Epithelial cell of proximal tubule (primary cell): ENCODE measurements around the gene GP1BB. TPM values are rescaled to one million over a fixed set of nuclear protein-coding genes. Genes with fewer than 3 reads are reported as not detected.
A peak's percentile ranks its signal among the peaks of the same experiment; 100 is the strongest.

ENCODE experiments used
- DNase-seq: peaks from one replicate; pipeline ENCODE4 v3.0.0-alpha.2; 2011; ENCODE audit warnings: low read depth
- H3K4me3 ChIP-seq: 2 replicates; pipeline ENCODE4 v1.5.1; 2011; ENCODE audit warnings: low read depth, mild to moderate bottlenecking, low read length
- total RNA-seq: library from RNA; depleted of rRNA; stranded (reverse); fragments of >200 nt; gene quantifications from 2 replicates; pipeline ENCODE4 v1.2.3, GENCODE V29; 2015
- TF ChIP-seq, protein P1 (sequence below): conservative IDR thresholded peaks from 2 replicates; pipeline ENCODE4 v1.5.1; 2012; ENCODE audit warnings: low read depth, mild to moderate bottlenecking, low read length

Gene GP1BB
- total RNA-seq, 1 donor from 2014 or later: 0.81 TPM

DNA sequence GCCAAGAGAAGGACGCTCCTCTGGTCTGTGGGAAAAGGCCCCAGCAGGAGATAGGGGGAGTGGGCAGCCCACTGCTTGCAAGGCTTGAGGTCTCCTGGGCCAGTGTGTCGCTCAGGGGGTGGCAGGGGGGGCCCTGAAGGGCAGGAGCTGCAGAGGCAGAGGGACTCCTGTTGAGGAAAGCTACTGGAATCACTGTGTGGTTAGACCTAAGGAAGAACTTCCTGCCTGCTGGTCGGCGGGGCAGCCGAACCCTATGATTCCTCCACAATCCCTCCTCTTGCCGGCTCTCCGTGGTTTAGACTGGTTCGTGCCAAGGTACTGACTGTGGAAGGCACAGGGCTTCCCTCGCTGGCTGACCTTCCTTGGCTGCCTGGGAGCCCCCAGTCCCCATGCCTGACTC lies 6.2 kb downstream of the GP1BB start:
- H3K4me3 ChIP-seq: no peak overlapping the region
- TF ChIP-seq, protein P1, sequence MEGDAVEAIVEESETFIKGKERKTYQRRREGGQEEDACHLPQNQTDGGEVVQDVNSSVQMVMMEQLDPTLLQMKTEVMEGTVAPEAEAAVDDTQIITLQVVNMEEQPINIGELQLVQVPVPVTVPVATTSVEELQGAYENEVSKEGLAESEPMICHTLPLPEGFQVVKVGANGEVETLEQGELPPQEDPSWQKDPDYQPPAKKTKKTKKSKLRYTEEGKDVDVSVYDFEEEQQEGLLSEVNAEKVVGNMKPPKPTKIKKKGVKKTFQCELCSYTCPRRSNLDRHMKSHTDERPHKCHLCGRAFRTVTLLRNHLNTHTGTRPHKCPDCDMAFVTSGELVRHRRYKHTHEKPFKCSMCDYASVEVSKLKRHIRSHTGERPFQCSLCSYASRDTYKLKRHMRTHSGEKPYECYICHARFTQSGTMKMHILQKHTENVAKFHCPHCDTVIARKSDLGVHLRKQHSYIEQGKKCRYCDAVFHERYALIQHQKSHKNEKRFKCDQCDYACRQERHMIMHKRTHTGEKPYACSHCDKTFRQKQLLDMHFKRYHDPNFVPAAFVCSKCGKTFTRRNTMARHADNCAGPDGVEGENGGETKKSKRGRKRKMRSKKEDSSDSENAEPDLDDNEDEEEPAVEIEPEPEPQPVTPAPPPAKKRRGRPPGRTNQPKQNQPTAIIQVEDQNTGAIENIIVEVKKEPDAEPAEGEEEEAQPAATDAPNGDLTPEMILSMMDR: no peak
- no peak for DNase-seq

DNA sequence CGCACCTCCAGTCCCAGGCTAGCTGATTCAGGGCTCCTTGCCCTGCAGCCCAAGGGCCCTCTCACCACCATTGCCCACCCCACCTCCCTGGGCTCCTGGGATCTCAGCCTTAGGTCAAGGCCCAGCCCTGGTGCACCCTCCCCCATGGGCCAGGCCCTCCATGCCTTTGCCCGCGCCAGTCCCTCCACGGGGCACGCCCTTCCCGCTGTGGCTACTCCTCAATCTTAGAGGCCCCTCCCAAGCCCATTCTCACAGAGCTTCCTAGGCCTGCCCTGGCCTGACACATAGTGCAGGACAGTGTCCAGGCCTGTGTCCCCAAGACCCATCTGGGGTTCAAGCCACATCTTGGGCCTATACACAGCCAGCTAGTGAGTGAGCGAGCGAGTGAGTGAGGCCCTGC lies 6.9 kb downstream of the GP1BB start:
- TF ChIP-seq, protein P1: no peak
- DNase-seq: no peak

DNA sequence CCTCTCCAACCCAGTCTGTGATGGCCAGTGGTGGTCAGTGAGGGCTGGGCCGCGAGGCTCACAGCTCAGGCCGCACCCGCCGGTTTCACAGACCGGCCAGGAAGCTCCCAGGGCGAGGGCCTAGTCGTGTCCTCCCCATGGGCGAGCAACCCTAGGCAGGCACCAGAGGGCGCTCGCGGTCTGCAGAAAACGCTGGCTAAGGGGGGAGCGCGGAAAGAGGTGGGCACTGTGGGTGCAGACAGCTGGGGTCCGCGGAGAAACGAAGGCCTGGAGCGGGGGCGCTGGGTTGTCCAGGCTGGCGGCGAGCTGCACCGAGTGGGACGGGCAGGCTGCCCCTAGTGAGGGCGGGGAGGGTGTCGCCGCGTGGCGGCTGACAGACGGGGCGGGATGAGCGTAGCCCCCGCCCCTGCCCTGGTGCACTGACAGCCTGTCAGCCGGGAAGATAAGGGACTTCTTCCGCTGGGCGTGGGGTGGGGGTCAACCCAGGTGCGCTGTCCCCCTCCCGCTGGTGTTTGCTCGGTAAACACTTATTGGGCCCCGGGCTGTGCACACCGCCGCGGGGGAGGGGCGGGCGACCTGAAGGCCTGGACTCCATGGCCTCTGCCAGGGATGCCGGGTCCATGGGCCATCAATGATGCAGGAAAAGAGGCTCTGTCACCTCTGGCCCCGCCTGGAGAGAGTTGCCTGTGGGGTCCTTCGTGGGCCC lies 7.5 kb downstream of the GP1BB start:
- TF ChIP-seq, protein P1: peak; percentile 85
- H3K4me3 ChIP-seq: peak overlapping the region; percentile 40
- DNase-seq: no peak

More for the DNA sequence above, 6.9 kb downstream of the GP1BB start:
- H3K4me3 ChIP-seq: no peak overlapping the region

DNA sequence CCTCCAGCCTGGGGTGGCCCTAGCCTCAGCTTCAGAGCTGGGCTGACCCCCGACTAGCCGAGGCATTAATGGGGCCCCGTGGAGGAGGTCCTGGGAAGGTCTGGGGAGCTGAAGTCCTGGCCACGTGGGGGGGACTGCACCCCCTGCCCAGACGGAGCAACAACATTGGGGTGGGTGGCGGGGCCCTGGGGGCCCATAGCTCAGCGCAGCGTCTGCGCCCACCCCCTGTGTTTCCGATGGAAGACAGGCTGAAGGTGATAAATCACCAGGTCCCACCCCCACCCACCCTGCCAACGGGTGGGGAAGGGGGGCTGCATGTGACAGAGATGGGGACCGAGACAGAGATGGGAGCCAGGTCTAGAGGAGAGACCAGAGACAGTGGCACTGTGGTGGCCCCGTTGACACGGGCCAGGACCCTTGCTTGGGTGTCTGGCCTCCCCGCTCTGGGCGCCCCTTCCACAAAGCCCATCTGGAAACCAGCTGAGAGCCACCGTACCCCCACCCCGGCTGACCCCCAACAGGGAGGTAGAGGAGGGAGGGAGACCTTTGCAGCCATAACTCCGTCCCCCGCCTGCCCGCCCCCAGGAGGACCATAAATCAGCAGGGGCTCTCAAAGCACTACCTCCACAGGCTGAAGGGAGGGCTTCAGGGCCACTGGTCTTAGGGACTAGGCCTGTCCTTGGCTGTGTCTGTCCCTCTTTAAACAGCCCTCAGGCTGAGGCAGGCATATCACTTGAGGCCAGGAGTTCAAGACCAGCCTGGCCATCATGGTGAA lies 8.2 kb downstream of the GP1BB start:
- TF ChIP-seq, protein P1: no peak
- no peak overlapping the region for H3K4me3 ChIP-seq
- DNase-seq: no peak

DNA sequence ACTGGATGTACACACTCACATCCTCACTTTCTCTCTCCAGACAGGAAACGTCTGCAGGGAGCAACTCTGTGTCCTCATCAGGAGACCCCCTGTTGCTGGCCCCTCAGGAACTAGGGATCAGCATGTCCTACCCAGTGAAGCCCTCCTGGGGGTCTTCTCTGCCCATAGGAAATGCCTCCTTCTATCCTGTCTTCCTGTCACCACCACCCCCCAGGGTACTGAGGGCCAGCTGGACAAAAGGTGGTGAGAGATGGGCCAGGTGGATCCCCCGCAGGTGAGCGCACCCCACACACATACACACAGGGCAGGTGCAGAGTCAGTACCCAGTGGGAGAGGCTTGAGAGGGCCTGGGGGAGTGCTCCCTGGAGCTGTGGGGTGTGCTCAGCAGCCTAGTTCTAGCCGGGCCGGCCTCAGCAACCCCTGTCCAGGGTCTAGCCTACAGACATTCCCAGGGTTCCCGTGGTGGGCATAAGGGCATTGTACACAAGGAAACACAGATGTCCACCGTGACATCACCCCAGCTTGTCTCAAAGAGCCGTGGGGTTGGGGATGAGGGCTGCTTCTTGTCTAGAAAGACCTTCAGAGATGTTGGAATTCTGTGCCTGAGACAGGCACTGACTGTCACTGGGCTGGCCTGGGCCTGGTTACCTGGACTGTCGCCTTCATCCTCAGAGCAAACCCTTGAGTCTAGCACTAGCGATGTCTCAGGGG lies 9.2 kb downstream of the GP1BB start:
- DNase-seq: no peak
- TF ChIP-seq, protein P1: no peak
- H3K4me3 ChIP-seq: no peak overlapping the region

DNA sequence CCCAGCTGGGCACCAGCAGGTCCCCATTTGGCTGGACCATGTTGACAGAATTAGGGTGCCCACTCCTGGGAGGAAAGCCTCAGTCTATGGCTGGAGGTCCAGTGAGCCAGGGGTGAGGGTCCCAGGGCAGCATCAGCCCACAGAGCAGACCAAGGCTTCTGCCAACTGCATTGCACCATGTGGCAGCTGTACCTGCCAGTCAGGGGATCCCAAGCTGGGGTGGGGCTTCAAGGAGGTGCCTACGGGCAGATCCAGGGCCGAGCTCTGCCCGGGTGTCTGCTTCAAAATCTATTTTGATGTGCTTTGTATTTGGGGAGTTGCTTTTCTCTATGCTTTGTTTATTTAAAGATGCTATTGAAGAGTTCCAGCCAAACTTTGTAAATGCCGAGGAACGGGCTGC lies 10.4 kb downstream of the GP1BB start:
- no peak for DNase-seq
- H3K4me3 ChIP-seq: no peak overlapping the region
- TF ChIP-seq, protein P1: no peak
